Stimulated activated CD4-positive, alpha-beta T cell treated with anti-CD3 and anti-CD28 coated beads, Interleukin-2, amount 100 ng/mL, for 24 hours (primary cell): ENCODE results near the gene OR2L8.

ENCODE experiments used
- DNase-seq, 2 donors: peaks; one replicate each; pipeline ENCODE4 v3.0.0-alpha.2; 2020

The OR2L8 gene

DNA sequence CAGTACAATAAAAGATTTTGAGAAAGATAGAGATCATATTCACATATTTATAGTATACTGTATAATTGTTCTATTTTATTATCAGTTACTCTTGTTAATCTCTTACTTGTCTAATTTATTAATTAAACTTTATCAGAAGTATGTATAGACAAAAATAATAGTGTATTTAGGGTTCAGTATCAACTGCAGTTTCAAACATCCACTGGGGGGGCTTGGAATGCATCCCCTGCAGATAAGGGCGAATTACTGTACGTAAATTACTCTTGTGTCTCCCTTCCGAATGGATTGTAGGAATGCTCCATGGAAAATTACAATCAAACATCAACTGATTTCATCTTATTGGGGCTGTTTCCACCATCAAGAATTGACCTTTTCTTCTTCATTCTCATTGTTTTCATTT lies at the start of gene OR2L8:
TSS of gene OR2L8 (plus strand) at position 301 of the 400 bp plus-strand sequence. CDS start at position 301, 0 bp downstream.
- no peak for DNase-seq

GRCh38 chr1:247904122-247904521 lies 44.5 kb upstream of the OR2L8 start:
- DNase-seq, result no peak

DNA sequence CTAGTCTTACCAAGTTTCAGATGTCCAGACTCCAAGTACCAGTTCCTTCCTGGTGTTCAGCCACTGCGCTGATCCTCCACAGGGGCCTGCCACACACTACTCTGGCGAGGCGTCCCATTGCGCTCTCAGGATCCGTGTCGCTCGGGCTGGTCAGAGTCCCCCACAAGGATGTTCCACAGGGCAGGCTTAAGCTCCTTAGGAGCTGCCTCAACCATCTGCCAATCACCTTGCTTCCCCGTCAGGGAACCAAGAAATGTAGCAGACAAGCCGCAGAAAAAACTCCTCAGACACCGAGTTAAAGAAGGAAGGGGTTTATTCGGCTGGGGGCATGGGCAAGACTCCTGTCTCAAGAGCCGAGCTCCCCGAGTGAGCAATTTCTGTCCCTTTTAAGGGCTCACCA lies 43.5 kb upstream of the OR2L8 start:
- no peak for DNase-seq

GRCh38 chr1:247905910-247906503 lies 42.7 kb upstream of the OR2L8 start:
- DNase-seq, result no peak

DNA sequence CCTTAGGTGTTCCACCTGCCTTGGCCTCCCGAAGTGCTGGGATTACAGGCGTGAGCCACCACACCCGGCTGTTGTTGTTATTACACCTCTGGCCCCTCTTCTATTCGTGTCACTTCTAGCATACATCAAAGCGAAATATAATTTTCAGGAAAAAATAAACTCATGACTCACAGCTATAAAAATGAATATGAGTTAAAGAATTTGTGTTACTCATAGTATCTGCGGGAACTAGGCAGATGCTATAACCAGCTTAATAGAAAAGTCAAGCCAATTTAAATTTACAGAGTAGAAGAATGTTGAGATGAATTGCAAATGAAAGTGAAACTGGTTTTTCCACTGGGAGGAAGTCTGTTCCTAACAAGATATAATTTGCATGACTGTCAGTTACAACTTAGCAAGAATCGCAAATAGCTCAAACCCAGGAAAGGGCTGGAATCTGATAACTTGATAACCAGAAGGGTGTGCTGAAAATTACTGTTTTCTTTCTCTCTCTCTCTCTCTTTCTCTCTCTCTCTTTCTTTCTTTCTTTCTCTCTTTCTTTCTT lies 42.1 kb upstream of the OR2L8 start:
- peak in 1 of 2 donors; percentile 10 for DNase-seq

DNA sequence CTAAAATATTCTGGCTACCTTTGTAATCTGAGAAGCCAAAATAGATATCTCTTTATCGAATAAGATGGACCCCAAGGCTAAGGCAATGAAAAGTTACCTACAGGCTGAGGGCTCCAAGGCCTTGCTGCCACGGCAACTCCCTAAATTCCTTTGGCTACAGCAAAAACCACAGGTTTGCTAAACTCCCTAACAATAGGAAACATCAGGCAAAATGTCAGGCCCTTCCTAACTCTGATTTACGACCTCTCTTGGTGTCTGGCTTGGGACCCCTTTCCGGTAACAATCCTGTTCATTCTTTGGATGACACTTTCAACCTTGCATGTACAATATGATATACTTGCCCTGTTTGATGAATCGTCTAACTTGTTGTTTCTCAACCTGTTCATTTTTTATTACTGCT lies 39.9 kb upstream of the OR2L8 start:
- DNase-seq, result no peak

GRCh38 chr1:247913786-247914185 lies 34.9 kb upstream of the OR2L8 start:
- DNase-seq, result no peak

DNA sequence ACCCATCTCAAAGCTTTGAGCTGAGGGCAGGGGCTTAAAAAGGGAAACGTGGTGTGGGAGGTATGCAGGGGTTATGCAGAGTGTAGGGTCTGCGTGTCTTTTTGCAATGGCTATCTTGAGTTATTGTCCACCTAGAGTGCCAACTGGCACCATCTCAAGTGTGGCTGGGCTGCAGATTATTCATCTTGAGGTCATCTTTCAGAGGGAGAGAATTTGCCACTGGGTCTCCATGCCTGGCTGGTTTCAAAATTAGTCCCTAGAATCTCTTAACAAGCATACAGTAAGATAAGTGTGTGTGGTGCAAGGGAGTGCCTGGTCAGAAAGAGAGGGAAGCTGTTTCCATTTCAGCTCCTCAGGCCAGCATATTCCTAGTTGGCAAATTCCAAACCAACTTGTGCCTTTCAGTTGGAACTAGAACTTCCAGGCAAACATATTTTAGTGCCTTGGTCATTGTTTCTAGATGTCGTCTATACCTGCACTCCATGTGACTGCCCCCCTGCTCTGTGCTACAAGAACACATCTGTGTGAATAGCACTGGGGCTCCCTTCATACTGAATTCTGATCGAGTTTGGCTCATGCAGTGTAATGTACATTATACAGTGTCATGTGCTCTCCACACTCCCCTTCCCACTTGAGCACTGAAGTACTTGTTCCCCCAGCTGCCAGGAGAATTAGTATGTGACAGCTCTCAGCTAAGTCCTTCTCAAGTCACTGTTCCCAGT lies 33.6 kb upstream of the OR2L8 start:
- no peak for DNase-seq

DNA sequence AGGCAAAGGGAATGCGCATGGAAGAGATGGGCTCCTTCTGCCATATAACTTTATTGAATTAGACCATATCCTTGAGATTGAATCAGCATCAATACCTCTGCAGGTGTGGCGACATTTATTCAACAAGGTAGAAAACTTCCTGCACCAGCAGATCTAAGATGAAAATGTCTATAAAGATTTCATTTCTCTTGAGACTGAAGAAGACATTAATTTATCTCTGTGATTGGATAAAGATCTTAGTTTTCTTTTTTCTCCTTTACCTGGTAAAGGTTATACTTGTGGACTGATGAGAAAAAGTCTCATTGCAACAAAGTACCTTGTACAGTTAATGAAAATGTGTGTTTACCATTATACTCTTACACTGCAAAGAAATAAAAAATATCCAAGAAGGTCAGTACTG lies 28.7 kb upstream of the OR2L8 start, which contains the start of gene OR2T8:
TSS of gene OR2T8 (plus strand) at position 301 of the 400 bp plus-strand sequence. CDS start 766 bp downstream, outside the sequence.
- no peak for DNase-seq

DNA sequence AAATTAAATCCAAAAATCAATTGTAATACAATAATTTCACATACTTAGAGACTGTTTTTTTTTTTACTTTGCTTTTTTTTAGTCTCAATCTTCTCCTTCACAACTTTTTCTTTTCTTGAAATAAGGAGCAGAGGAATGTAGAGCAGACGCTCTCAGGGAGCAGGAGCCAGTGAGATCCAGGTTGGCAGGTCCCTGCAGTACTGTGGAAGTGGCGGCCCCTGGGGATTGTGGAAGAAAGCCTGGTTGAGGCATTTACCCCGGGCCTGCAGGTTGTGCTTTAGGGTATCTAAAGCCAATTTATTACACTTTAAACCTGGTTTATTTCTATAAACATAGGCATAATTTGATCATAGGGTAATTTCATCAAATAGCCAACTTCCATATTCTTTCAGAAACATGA lies 24.7 kb upstream of the OR2L8 start:
- no peak for DNase-seq

DNA sequence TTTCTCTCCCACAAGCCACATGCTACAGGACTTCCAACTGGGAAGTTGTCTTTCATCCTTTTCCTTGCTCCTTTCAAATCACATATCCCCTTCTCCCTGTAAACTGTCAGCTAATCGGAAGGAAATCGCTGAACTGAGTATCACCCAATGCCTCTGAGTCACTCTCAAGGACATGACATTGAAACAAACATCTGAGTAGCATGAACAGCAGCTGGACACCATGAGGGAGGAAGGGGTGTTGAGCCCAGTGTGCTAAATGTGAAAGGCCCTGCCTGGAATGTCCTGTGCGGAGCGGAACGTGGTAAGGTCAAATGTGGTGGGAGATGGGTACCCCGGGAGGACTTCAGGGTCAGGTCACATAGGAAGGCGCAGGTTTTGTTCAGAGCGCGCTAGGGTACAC lies 23.8 kb upstream of the OR2L8 start, which contains the start of gene OR2AJ1:
TSS of gene OR2AJ1 (plus strand) at position 22 of the 400 bp plus-strand sequence. CDS start 8,880 bp downstream, outside the sequence.
- DNase-seq, result no peak

DNA sequence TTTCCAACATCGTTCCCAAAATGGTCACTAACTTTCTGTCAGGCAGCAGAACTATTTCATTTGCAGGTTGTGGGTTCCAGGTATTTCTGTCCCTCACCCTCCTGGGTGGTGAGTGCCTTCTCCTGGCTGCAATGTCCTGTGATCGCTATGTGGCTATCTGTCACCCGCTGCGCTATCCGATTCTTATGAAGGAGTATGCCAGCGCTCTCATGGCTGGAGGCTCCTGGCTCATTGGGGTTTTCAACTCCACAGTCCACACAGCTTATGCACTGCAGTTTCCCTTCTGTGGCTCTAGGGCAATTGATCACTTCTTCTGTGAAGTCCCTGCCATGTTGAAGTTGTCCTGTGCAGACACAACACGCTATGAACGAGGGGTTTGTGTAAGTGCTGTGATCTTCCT lies 14.7 kb upstream of the OR2L8 start:
- no peak for DNase-seq

DNA sequence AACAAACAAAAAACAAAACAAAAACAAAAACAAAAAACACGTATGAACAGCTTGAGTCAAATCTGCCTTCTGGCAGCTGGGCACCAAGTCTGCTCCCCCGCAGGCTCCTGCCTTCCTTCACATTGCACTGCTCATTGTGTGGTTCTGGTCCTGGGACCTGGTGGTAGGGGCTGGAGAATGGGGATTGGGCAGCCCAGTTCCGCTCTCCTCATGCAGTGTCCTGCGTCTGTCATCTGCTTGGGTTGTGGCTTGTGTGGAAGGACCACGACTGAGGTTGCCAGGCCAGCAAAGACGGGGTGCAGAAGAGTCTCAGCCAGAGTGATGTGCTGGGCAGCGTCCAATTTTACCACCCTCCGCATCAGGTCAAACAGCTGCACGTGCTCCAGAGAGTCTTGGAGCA lies 12.9 kb upstream of the OR2L8 start:
- no peak for DNase-seq

DNA sequence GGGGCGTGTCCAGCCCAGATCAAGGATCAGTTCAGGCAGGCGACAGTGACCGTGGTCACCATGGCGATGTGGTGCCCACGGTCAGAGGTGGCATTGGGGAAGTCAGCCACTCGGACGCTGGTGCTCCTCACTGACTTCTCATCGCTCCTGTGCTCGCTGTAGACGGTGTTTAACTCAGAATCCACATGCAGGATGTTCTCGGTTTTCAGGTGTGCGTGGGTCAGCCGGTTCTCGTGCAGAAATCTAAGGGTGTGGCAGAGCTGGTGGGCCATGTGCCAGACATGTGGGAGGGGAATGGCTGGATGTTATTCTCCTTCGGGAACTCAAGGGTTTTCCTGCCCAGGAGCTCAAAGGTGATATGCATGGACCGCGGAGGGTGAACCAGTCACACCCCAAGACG lies 12.2 kb upstream of the OR2L8 start:
- DNase-seq, result no peak

- peak; percentile 67 to 97 for DNase-seq
These were observed 11.5 kb upstream of the OR2L8 start for GRCh38 chr1:247936965-247937734.

DNA sequence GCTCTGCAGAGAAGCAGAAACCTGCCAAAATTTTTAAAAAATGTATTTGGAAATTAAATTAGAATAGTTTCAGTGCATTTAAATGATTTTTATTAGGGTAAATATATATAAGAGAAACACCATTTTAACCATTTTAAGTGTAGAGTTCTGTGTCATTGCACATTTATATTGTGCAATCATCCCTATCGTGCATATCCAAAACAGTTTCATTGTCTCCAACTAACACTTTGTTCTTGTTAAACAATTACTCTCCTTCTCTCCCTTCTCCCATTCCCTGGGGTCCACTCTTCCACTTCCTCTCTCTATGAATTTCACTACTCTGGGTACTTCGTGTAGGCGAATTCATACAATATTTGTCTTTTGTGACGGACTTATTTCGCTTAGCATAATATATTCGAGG lies 6.0 kb upstream of the OR2L8 start:
- no peak for DNase-seq

GRCh38 chr1:247953408-247953807 lies 4.8 kb downstream of the OR2L8 start:
- no peak for DNase-seq

GRCh38 chr1:247961791-247962190 lies 13.1 kb downstream of the OR2L8 start:
- no peak for DNase-seq

DNA sequence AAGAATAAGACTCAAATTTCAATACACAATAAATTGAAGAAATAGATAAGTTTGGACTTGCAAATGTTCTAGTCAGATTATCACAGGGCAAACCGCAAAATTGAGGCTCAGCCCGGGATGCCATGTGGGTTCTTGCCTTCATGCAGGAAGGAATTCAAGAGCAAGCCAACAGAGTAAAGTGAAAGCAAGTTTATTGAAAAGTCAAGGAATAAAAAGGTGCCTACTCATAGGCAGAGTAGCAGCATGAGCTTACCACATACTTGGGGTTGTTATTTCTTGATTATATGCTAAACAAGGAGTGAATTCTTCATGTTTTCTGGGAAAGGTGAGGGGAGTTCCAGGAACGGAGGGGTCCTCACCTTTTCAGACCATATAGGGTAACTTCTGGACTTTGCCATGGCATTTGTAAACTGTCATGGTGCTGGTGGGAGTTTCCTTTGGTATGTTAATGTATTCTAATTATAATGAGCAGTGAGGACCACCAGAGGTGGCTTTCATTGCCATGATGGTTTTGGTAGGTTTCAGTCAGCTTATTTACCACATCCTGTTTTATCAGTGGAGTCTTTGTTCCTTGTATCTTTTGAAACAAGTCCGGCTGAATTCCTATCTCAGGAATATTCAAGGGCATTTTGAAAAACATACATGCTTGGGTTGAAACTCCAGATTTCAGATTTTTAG lies 14.4 kb downstream of the OR2L8 start:
- DNase-seq, result no peak

DNA sequence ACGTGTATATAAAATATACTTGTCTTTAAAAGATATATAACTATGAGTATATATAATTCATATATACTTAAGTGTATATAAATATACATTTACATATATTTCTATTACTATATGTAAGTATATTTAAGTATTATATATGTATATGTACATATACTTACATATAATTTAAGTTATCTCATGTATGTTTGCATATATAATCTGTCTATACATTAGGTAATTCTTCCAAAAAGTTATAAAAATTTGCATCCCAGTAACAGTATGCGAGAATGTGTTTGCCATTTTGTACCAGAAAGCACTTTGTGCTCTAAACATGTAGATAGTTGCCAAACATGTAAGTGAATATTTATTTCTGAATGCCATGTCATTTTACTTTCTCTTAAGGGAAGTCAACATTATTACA lies 16.3 kb downstream of the OR2L8 start, which contains the start of gene OR2AK2:
TSS of gene OR2AK2 (plus strand) at position 301 of the 400 bp plus-strand sequence. CDS start 144 bp downstream, outside the sequence.
- DNase-seq, result no peak

DNA sequence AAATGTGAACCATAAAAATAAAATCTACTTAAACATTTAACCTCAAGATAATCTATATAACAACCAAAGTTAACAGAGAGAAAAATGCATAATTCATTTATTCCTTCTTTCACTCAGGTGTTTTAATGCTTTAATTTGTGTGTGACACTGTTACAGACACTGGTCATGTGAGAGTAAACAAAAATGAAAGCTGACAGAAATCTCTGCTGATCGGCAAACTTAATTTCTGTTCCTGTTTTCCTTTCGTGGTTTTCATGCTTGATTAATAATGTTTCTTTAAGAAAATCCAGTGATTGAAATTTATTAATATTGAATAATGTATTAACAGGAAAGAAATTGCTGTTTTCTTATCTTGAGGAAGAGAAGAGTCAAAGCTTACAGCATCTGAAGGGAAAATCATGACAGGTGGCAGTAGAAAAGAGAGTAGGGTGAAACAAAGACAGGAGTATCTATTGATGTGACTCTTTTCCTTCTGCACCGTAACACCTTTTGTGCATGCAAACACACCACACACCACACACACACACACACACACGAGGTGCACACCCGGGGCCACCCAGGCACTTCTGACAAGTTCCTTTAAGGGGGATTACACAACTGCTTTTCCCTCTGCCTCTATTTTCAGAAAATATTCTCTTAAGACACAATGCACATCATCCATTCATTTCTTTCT lies 18.0 kb downstream of the OR2L8 start:
- no peak for DNase-seq

DNA sequence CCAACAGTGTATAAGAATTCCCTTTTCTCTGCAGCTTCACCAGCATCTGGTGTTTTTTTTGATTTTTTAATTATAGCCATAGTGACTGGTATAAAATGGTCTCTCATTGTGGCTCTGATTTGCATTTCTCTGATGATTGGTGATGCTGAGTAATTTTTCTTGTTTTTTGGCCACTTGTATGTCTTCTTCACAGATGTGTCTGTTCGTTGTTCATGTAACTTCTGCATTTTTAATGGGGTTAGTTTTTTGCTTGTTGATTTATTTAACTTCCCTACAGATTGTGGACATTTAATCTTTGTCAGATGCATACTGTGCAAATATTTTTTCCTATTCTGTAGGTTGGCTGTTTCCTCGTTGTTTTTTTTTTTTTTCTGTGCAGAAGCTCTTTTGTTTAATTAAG lies 44.3 kb downstream of the OR2L8 start:
- DNase-seq, result no peak
